ENCODE results near the gene FYCO1.

The FYCO1 gene

DNA sequence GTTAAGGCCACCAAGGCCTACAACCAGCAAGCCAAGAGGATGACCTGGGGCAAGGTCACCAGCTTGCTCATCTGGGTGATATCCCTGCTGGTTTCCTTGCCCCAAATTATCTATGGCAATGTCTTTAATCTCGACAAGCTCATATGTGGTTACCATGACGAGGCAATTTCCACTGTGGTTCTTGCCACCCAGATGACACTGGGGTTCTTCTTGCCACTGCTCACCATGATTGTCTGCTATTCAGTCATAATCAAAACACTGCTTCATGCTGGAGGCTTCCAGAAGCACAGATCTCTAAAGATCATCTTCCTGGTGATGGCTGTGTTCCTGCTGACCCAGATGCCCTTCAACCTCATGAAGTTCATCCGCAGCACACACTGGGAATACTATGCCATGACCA, 48.7 kb downstream of the FYCO1 start:
- no peak for TF ChIP-seq CTCF (IDR thresholded peaks at IDR 0.05; ENCODE audit: low read depth, low read length)
- in situ Hi-C loops (cut with HindIII; ENCODE audit: low sequenced_read_pairs): no loop called here
- no peak overlapping the region for H3K4me3 ChIP-seq (ENCODE audit: low read depth, low read length)
- no peak for DNase-seq (ENCODE audit: low read depth, low spot score)

- in situ Hi-C loops (cut with HindIII; ENCODE audit: low sequenced_read_pairs): no loop called here
- no peak overlapping the region for H3K4me3 ChIP-seq (ENCODE audit: low read depth, low read length)
- no peak for TF ChIP-seq CTCF (IDR thresholded peaks at IDR 0.05; ENCODE audit: low read depth, low read length)
- no peak for DNase-seq (ENCODE audit: low read depth, low spot score)
Measured at GRCh38 chr3:45946307-45946706, 49.3 kb downstream of the FYCO1 start.

- H3K4me3 ChIP-seq (ENCODE audit: low read depth, low read length): no peak overlapping the region
- no peak for DNase-seq (ENCODE audit: low read depth, low spot score)
- in situ Hi-C loops (cut with HindIII; ENCODE audit: low sequenced_read_pairs): no loop called here
- no peak for TF ChIP-seq CTCF (IDR thresholded peaks at IDR 0.05; ENCODE audit: low read depth, low read length)
Measured at GRCh38 chr3:45944830-45945620, 50.6 kb downstream of the FYCO1 start.

- DNase-seq (ENCODE audit: low read depth, low spot score): no peak
- H3K4me3 ChIP-seq (ENCODE audit: low read depth, low read length): no peak within 1 kb of the TSS
- in situ Hi-C loops (cut with HindIII; ENCODE audit: low sequenced_read_pairs): no loop called here
Measured at GRCh38 chr3:45943207-45943846, 52.3 kb downstream of the FYCO1 start, which contains the start of gene CXCR6. Gene CXCR6, plus strand, starts transcription at chr3:45943464. Its CDS starts 3,018 bp downstream, at chr3:45946482.

GRCh38 chr3:45942051-45942825, 53.4 kb downstream of the FYCO1 start:
- in situ Hi-C loops (cut with HindIII; ENCODE audit: low sequenced_read_pairs): no loop called here
- TF ChIP-seq CTCF (IDR thresholded peaks at IDR 0.05; ENCODE audit: low read depth, low read length): no peak
- H3K4me3 ChIP-seq (ENCODE audit: low read depth, low read length): no peak overlapping the region
- no peak for DNase-seq (ENCODE audit: low read depth, low spot score)

More at GRCh38 chr3:45943207-45943846, 52.3 kb downstream of the FYCO1 start, which contains the start of gene CXCR6:
- TF ChIP-seq CTCF (IDR thresholded peaks at IDR 0.05; ENCODE audit: low read depth, low read length): no peak

GRCh38 chr3:45940781-45941365, 54.8 kb downstream of the FYCO1 start:
- no peak for DNase-seq (ENCODE audit: low read depth, low spot score)
- in situ Hi-C loops (cut with HindIII; ENCODE audit: low sequenced_read_pairs): no loop called here
- TF ChIP-seq CTCF (IDR thresholded peaks at IDR 0.05; ENCODE audit: low read depth, low read length): no peak
- no peak overlapping the region for H3K4me3 ChIP-seq (ENCODE audit: low read depth, low read length)

Data from astrocyte of the spinal cord (primary cell).